ENCODE data around the gene OPA3. TPM values are rescaled to one million over a fixed set of nuclear protein-coding genes. Genes with fewer than 3 reads are reported as not detected.
"Not testable (repeated sequence)": the region's sequence is repeated elsewhere in the genome, so short reads cannot be mapped to it uniquely, and the experiment has no call there.

Gene OPA3
- total RNA-seq: 10 to 100 TPM in 3 of 4 donors, 1 to 10 TPM in 1; 5.4 to 30.8 (median 17.0) TPM

- 0 to 1% methylated on average over 45 to 60 of the region's 63 CpGs for WGBS, 2 donors
- peak; percentile 100 for DNase-seq
Observed at GRCh38 chr19:45584332-45585157, at the start of gene OPA3. Gene OPA3, minus strand, starts transcription at chr19:45584802. Its CDS starts 38 bp downstream, at chr19:45584764.

GRCh38 chr19:45632468-45633196, 48.0 kb upstream of the OPA3 start:
- intact Hi-C loops (cut with DNase I): no loop called here
- Histone ChIP-seq H3K9me3 (no peaks in the 10 kb centered on the region), H3K27ac (no peak overlapping the region), H3K4me3 (replicated peaks in 1 of 3) (no peak overlapping the region), H3K4me1 (peaks cover 0 to 3% of the 10 kb centered on the region in 2 donors), H3K36me3 (peaks cover 0 to 5% of the 10 kb centered on the region in 2 donors), H3K27me3 (no peaks in the 10 kb centered on the region)
- WGBS, 2 donors: 49 to 62% methylated on average over 19 to 27 of the region's 27 CpGs
- no peak for TF ChIP-seq POLR2A (IDR thresholded peaks at IDR 0.05)
- no peak for TF ChIP-seq CTCF (IDR thresholded peaks at IDR 0.05)
- DNase-seq: peak; percentile 63 to 72

More at GRCh38 chr19:45584332-45585157, at the start of gene OPA3:
- intact Hi-C loops (cut with DNase I): no loop called here
- H3K4me1 ChIP-seq: peaks cover 5 to 11% of the 10 kb centered on the region in 2 donors
- TF ChIP-seq POLR2A (IDR thresholded peaks at IDR 0.05) (peak in 1 of 2 donors; percentile 73), CTCF (IDR thresholded peaks at IDR 0.05) (peak in 1 of 6 experiments; percentile 19)
- no peaks in the 10 kb centered on the region for H3K36me3 ChIP-seq
- H3K27ac ChIP-seq: peak within 1 kb of the TSS; percentile 85 to 97 (median 94)
- peak within 1 kb of the TSS; percentile 51 to 79 (median 63) for H3K4me3 ChIP-seq (replicated peaks in 1 of 3)
- H3K9me3 ChIP-seq: no peaks in the 10 kb centered on the region
- H3K27me3 ChIP-seq: no peaks in the 10 kb centered on the region

GRCh38 chr19:45630463-45630862, 45.9 kb upstream of the OPA3 start:
- Histone ChIP-seq H3K9me3 (no peaks in the 10 kb centered on the region), H3K36me3 (peaks cover 0 to 8% of the 10 kb centered on the region in 2 donors), H3K27me3 (no peaks in the 10 kb centered on the region), H3K27ac (no peak overlapping the region), H3K4me1 (peaks cover 0 to 3% of the 10 kb centered on the region in 2 donors), H3K4me3 (replicated peaks in 1 of 3) (no peak overlapping the region)
- intact Hi-C loops (cut with DNase I): no loop called here
- no peak for TF ChIP-seq POLR2A (IDR thresholded peaks at IDR 0.05)
- no peak for TF ChIP-seq CTCF (IDR thresholded peaks at IDR 0.05)
- WGBS, 2 donors: 92 to 97% methylated on average over 2 of the region's 2 CpGs
- DNase-seq: no peak

GRCh38 chr19:45629704-45630103, 45.1 kb upstream of the OPA3 start:
- intact Hi-C loops (cut with DNase I): no loop called here
- Histone ChIP-seq H3K4me1 (peaks cover 0 to 3% of the 10 kb centered on the region in 2 donors), H3K4me3 (replicated peaks in 1 of 3) (no peak overlapping the region), H3K9me3 (no peaks in the 10 kb centered on the region), H3K36me3 (peaks cover 0 to 8% of the 10 kb centered on the region in 2 donors), H3K27me3 (no peaks in the 10 kb centered on the region), H3K27ac (no peak overlapping the region)
- TF ChIP-seq CTCF (IDR thresholded peaks at IDR 0.05): no peak
- TF ChIP-seq POLR2A (IDR thresholded peaks at IDR 0.05): no peak
- no peak for DNase-seq
- 64 to 96% methylated on average over 3 to 4 of the region's 4 CpGs for WGBS, 2 donors

GRCh38 chr19:45628219-45628618, 43.6 kb upstream of the OPA3 start:
- DNase-seq; H3K36me3 ChIP-seq; H3K9me3 ChIP-seq; H3K4me3 ChIP-seq (replicated peaks in 1 of 3); H3K4me1 ChIP-seq; H3K27ac ChIP-seq; H3K27me3 ChIP-seq; intact Hi-C loops (cut with DNase I): not testable (repeated sequence)
- 97 to 99% methylated on average over 7 of the region's 7 CpGs for WGBS, 2 donors
